ENCODE measurements around the gene AEBP1. TPM values are rescaled to one million over a fixed set of nuclear protein-coding genes. Genes with fewer than 3 reads are reported as not detected.

AEBP1 gene
- total RNA-seq, 2 experiments from 2014 or later = 35.0 to 64.2 TPM

- Histone ChIP-seq H3K27ac (ENCODE audit: low read depth, low read length, poor library complexity, severe bottlenecking) (peak overlapping the region; percentile 2), H2AFZ (ENCODE audit: low read length) (no peak overlapping the region), H4K20me1 (ENCODE audit: insufficient read depth, low read length) (no peaks in the 10 kb centered on the region), H3K36me3 (ENCODE audit: insufficient read depth, low read length) (peaks cover 70% of the 10 kb centered on the region), H3K79me2 (ENCODE audit: insufficient read depth, low read depth, low read length) (no peaks in the 10 kb centered on the region), H3K9me3 (ENCODE audit: low read length) (no peaks in the 10 kb centered on the region), H3K4me1 (ENCODE audit: insufficient read depth, low read length, poor library complexity, severe bottlenecking) (peaks cover 18% of the 10 kb centered on the region), H3K4me3 (ENCODE audit: low read depth, low read length, poor library complexity, severe bottlenecking) (no peak overlapping the region), H3K4me2 (ENCODE audit: low read length) (no peak overlapping the region), H3K9me2 (ENCODE audit: insufficient read depth, low read length) (no peaks in the 10 kb centered on the region)
- ChIA-PET CTCF (ENCODE audit: unreplicated experiment) (interaction anchor here (0.9 kb wide), 1 partner anchor 9 kb away, joined by 4 read pairs; no protein-coding TSS in a partner anchor), POLR2A (no interaction called here)
- TF ChIP-seq EZH2phosphoT487 (IDR thresholded peaks at IDR 0.05; ENCODE audit: borderline replicate concordance, low read depth, low read length) (no peak), CTCF (conservative IDR thresholded peaks at IDR 0.05; ENCODE audit: low read length) (peak; percentile 89)
- intact Hi-C loops (cut with micrococcal nuclease; ENCODE audit: unreplicated experiment) = loop anchor here (1.0 kb wide), 1 partner anchor 124 kb away; no protein-coding TSS in a partner anchor
- no TSS peak for BruUV-seq (replicated peaks)
- DNase-seq (ENCODE audit: low spot score) = peak; percentile 79
These were observed 31.5 kb upstream of the AEBP1 start for GRCh38 chr7:44072364-44073231.

GRCh38 chr7:44073664-44074348 is 30.3 kb upstream of the AEBP1 start:
- ChIA-PET POLR2A (no interaction called here), CTCF (ENCODE audit: unreplicated experiment) (no interaction called here)
- Histone ChIP-seq H2AFZ (ENCODE audit: low read length) (no peak overlapping the region), H4K20me1 (ENCODE audit: insufficient read depth, low read length) (no peaks in the 10 kb centered on the region), H3K9me2 (ENCODE audit: insufficient read depth, low read length) (no peaks in the 10 kb centered on the region), H3K9me3 (ENCODE audit: low read length) (no peaks in the 10 kb centered on the region), H3K79me2 (ENCODE audit: insufficient read depth, low read depth, low read length) (no peaks in the 10 kb centered on the region), H3K4me2 (ENCODE audit: low read length) (no peak overlapping the region), H3K4me1 (ENCODE audit: insufficient read depth, low read length, poor library complexity, severe bottlenecking) (peaks cover 18% of the 10 kb centered on the region), H3K36me3 (ENCODE audit: insufficient read depth, low read length) (peaks cover 82% of the 10 kb centered on the region), H3K27ac (ENCODE audit: low read depth, low read length, poor library complexity, severe bottlenecking) (no peak overlapping the region), H3K4me3 (ENCODE audit: low read depth, low read length, poor library complexity, severe bottlenecking) (no peak overlapping the region)
- intact Hi-C loops (cut with micrococcal nuclease; ENCODE audit: unreplicated experiment) = no loop called here
- no TSS peak for BruUV-seq (replicated peaks)
- no peak for TF ChIP-seq CTCF (conservative IDR thresholded peaks at IDR 0.05; ENCODE audit: low read length)
- TF ChIP-seq EZH2phosphoT487 (IDR thresholded peaks at IDR 0.05; ENCODE audit: borderline replicate concordance, low read depth, low read length) = no peak
- no peak for DNase-seq (ENCODE audit: low spot score)

- H3K36me3 ChIP-seq (ENCODE audit: insufficient read depth, low read length) = peaks cover 87% of the 10 kb centered on the region
- no peak overlapping the region for H3K27ac ChIP-seq (ENCODE audit: low read depth, low read length, poor library complexity, severe bottlenecking)
- no peaks in the 10 kb centered on the region for H4K20me1 ChIP-seq (ENCODE audit: insufficient read depth, low read length)
- no peak for DNase-seq (ENCODE audit: low spot score)
- TF ChIP-seq EZH2phosphoT487 (IDR thresholded peaks at IDR 0.05; ENCODE audit: borderline replicate concordance, low read depth, low read length) = no peak
- TF ChIP-seq CTCF (conservative IDR thresholded peaks at IDR 0.05; ENCODE audit: low read length) = no peak
- POLR2A ChIA-PET = no interaction called here
- CTCF ChIA-PET (ENCODE audit: unreplicated experiment) = no interaction called here
- intact Hi-C loops (cut with micrococcal nuclease; ENCODE audit: unreplicated experiment) = no loop called here
- no peak overlapping the region for H3K4me2 ChIP-seq (ENCODE audit: low read length)
- H2AFZ ChIP-seq (ENCODE audit: low read length) = no peak overlapping the region
- no peaks in the 10 kb centered on the region for H3K9me3 ChIP-seq (ENCODE audit: low read length)
- H3K4me3 ChIP-seq (ENCODE audit: low read depth, low read length, poor library complexity, severe bottlenecking) = no peak overlapping the region
- no peaks in the 10 kb centered on the region for H3K79me2 ChIP-seq (ENCODE audit: insufficient read depth, low read depth, low read length)
- H3K9me2 ChIP-seq (ENCODE audit: insufficient read depth, low read length) = no peaks in the 10 kb centered on the region
- BruUV-seq (replicated peaks) = no TSS peak
- H3K4me1 ChIP-seq (ENCODE audit: insufficient read depth, low read length, poor library complexity, severe bottlenecking) = peaks cover 21% of the 10 kb centered on the region
These were observed 29.8 kb upstream of the AEBP1 start for GRCh38 chr7:44074349-44074695.

Measured in OCI-LY7 (cell line).